ENCODE data around the gene CDC20. TPM values are rescaled to one million over a fixed set of nuclear protein-coding genes. Genes with fewer than 3 reads are reported as not detected.

Gene CDC20
- total RNA-seq, 1 donor from 2014 or later, result 164 TPM

DNA sequence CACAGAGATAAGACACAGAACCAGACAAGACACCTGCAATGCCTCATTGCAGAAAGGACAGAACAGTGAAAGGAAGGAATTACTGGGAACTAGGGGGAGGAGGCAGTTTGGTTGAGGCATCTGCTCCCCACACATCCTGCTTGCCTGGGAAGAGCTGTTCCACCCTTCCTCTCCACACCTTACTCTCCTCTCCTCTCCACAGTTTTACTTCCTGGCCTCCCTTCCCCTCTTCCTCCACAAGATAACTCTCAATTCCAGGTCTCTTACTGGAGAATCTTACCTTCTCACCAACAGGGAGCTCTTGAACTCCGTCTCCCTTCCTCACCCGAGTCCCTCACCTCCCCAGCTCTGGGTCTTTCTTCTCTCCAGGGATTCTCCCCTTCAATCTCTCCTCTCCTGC is 6.9 kb downstream of the CDC20 start:
- TF ChIP-seq EZH2phosphoT487 (IDR thresholded peaks at IDR 0.05), result no peak
- no peak for TF ChIP-seq EZH2 (IDR thresholded peaks at IDR 0.05)
- TF ChIP-seq, protein P1, sequence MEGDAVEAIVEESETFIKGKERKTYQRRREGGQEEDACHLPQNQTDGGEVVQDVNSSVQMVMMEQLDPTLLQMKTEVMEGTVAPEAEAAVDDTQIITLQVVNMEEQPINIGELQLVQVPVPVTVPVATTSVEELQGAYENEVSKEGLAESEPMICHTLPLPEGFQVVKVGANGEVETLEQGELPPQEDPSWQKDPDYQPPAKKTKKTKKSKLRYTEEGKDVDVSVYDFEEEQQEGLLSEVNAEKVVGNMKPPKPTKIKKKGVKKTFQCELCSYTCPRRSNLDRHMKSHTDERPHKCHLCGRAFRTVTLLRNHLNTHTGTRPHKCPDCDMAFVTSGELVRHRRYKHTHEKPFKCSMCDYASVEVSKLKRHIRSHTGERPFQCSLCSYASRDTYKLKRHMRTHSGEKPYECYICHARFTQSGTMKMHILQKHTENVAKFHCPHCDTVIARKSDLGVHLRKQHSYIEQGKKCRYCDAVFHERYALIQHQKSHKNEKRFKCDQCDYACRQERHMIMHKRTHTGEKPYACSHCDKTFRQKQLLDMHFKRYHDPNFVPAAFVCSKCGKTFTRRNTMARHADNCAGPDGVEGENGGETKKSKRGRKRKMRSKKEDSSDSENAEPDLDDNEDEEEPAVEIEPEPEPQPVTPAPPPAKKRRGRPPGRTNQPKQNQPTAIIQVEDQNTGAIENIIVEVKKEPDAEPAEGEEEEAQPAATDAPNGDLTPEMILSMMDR (IDR thresholded peaks at IDR 0.05), result no peak

DNA sequence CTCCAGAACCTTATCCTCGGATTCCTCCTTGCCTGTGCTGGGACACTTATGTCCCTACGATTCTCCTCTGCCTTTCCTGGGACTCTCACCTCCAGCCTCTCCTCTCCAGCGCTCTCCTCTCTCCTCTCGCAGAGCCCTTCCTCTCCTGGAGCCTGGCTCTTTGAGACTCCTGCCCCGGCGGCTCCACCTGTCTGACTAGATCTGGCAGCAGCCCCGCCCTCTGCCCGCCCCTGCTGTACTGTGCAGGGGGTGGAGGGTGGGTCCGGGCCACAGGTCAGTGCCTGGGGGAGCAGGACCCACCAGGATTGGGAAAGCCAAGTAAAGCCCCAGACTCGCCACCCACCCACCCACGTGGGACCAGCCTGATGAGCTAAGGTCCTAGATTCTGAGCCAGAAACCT is 7.4 kb downstream of the CDC20 start:
- no peaks in the 10 kb centered on the region for H3K9me3 Mint-ChIP-seq
- no peak overlapping the region for H3K27ac ChIP-seq
- no peak overlapping the region for H3K9ac ChIP-seq
- no peak overlapping the region for H3K4me3 ChIP-seq
- H3K36me3 Mint-ChIP-seq, result peaks cover 32% of the 10 kb centered on the region
- H3K4me1 Mint-ChIP-seq, result peaks cover 30% of the 10 kb centered on the region
- H3K4me1 ChIP-seq, result peaks cover 24% of the 10 kb centered on the region
- H3K4me3 Mint-ChIP-seq, result peak overlapping the region; percentile 81
- H3K27ac Mint-ChIP-seq, result no peak overlapping the region
- H4K20me1 ChIP-seq (ENCODE audit: low read depth), result peaks cover 24% of the 10 kb centered on the region
- H2AFZ ChIP-seq (replicated peaks), result no peak overlapping the region
- H3K27me3 ChIP-seq, result no peaks in the 10 kb centered on the region
- no peak for TF ChIP-seq EZH2phosphoT487 (IDR thresholded peaks at IDR 0.05)
- TF ChIP-seq EZH2 (IDR thresholded peaks at IDR 0.05), result no peak
- TF ChIP-seq, protein P1 (IDR thresholded peaks at IDR 0.05), result no peak
- peaks cover 13% of the 10 kb centered on the region for H3K36me3 ChIP-seq
- H3K9me3 ChIP-seq (ENCODE audit: low read depth), result no peaks in the 10 kb centered on the region
- H3K79me2 ChIP-seq (ENCODE audit: low read depth), result peaks cover 15% of the 10 kb centered on the region
- H3F3A ChIP-seq (ENCODE audit: low read depth), result peaks cover 39% of the 10 kb centered on the region
- DNase-seq (ENCODE audit: low spot score), result peak; percentile 50
- peaks cover 5% of the 10 kb centered on the region for H3K27me3 Mint-ChIP-seq (ENCODE audit: insufficient read depth, low read depth)
- peak overlapping the region; percentile 96 for H3K4me2 ChIP-seq

More for the DNA sequence above, 6.9 kb downstream of the CDC20 start:
- Mint-ChIP-seq H3K9me3 (no peaks in the 10 kb centered on the region), H3K27me3 (ENCODE audit: insufficient read depth, low read depth) (peaks cover 6% of the 10 kb centered on the region), H3K4me1 (peaks cover 35% of the 10 kb centered on the region), H3K4me3 (peak overlapping the region; percentile 70), H3K27ac (no peak overlapping the region), H3K36me3 (peaks cover 36% of the 10 kb centered on the region)
- Histone ChIP-seq H3F3A (ENCODE audit: low read depth) (peaks cover 40% of the 10 kb centered on the region), H3K9me3 (ENCODE audit: low read depth) (no peaks in the 10 kb centered on the region), H3K27ac (no peak overlapping the region), H3K79me2 (ENCODE audit: low read depth) (peaks cover 20% of the 10 kb centered on the region), H3K4me1 (peaks cover 29% of the 10 kb centered on the region), H2AFZ (replicated peaks) (no peak overlapping the region), H3K27me3 (no peaks in the 10 kb centered on the region), H3K9ac (no peak overlapping the region), H3K4me2 (peak overlapping the region; percentile 96), H3K4me3 (no peak overlapping the region), H3K36me3 (peaks cover 14% of the 10 kb centered on the region), H4K20me1 (ENCODE audit: low read depth) (peaks cover 29% of the 10 kb centered on the region)
- no peak for DNase-seq (ENCODE audit: low spot score)

DNA sequence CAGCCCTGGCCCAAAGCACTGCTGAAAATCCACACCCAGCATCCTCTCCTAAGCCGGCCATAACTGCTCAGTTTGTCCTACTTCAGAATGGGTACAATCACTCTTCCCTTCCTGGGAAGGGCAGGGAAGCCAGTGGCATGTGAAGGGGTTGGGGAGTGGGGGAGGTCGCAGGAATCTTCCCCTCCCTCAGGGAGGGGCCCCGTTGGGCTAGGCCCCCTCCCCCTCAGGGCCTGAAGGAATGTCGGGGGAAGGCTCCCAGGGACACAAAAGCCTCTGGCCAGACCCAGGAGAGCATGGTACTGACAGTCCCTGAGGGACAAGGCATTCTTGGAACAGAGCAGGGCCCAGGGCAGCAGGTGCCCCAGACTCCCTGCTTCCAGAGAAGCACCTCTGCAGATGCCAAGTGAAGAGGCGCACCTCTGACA is 7.8 kb downstream of the CDC20 start:
- peak overlapping the region; percentile 74 for H3K4me3 ChIP-seq
- H3K36me3 ChIP-seq, result peaks cover 9% of the 10 kb centered on the region
- no peaks in the 10 kb centered on the region for H3K27me3 ChIP-seq
- Mint-ChIP-seq H3K36me3 (peaks cover 27% of the 10 kb centered on the region), H3K9me3 (no peaks in the 10 kb centered on the region), H3K4me1 (peaks cover 26% of the 10 kb centered on the region), H3K27me3 (ENCODE audit: insufficient read depth, low read depth) (peaks cover 4% of the 10 kb centered on the region), H3K27ac (no peak overlapping the region), H3K4me3 (peak overlapping the region; percentile 81)
- H3K79me2 ChIP-seq (ENCODE audit: low read depth), result peaks cover 11% of the 10 kb centered on the region
- H3K27ac ChIP-seq, result no peak overlapping the region
- H3K4me1 ChIP-seq, result peaks cover 22% of the 10 kb centered on the region
- TF ChIP-seq EZH2phosphoT487 (IDR thresholded peaks at IDR 0.05), result no peak
- TF ChIP-seq, protein P1 (IDR thresholded peaks at IDR 0.05), result no peak
- no peak for TF ChIP-seq EZH2 (IDR thresholded peaks at IDR 0.05)
- no peaks in the 10 kb centered on the region for H3K9me3 ChIP-seq (ENCODE audit: low read depth)
- peaks cover 34% of the 10 kb centered on the region for H3F3A ChIP-seq (ENCODE audit: low read depth)
- H4K20me1 ChIP-seq (ENCODE audit: low read depth), result peaks cover 20% of the 10 kb centered on the region
- no peak overlapping the region for H2AFZ ChIP-seq (replicated peaks)
- H3K4me2 ChIP-seq, result peak overlapping the region; percentile 96
- H3K9ac ChIP-seq, result no peak overlapping the region
- DNase-seq (ENCODE audit: low spot score), result peak; percentile 53
